Ovary (tissue), 9 donors: Measurements from ENCODE around the gene PSME1. TPM values are rescaled to one million over a fixed set of nuclear protein-coding genes. Genes with fewer than 3 reads are reported as not detected.
A peak's percentile ranks its signal among the peaks of the same experiment; 100 is the strongest.

ENCODE experiments used
- DNase-seq, 5 donors: peaks; one replicate each; pipeline ENCODE4 v3.0.0-alpha.2; 2019 to 2020
- H3K27ac ChIP-seq, 2 donors: fragments of 200-600 bp; one replicate each; pipeline versions ENCODE4 v1.5.1 to v1.8.0; 2019 to 2022
- H3K27me3 ChIP-seq: fragments of 200-600 bp; one replicate; pipeline ENCODE4 v1.8.0; 2022
- H3K36me3 ChIP-seq: fragments of 200-600 bp; sonication (generic); one replicate; pipeline ENCODE4 v1.5.1; 2019
- H3K4me1 ChIP-seq: one replicate; pipeline ENCODE4 v1.8.1; 2013; ENCODE audit warnings: mild to moderate bottlenecking, moderate library complexity; ENCODE audit not compliant: insufficient read depth
- H3K4me3 ChIP-seq: fragments of 200-600 bp; sonication (generic); one replicate; pipeline ENCODE4 v1.5.1; 2017
- H3K9me3 ChIP-seq, 2 donors: fragments of 200-600 bp in 1 of 2; sonication (generic) in 1 of 2; one replicate each; pipeline versions ENCODE4 v1.5.1 to v1.8.1; 2013 to 2019; ENCODE audit warnings: mild to moderate bottlenecking in 1 of 2, moderate library complexity in 1 of 2
- CTCF ChIP-seq, 3 donors: fragments of 450-650 bp in 2 of 3; fragments of 200-600 bp in 1 of 3; IDR thresholded peaks; one replicate each; pipeline versions ENCODE4 v1.5.1 to v1.8.0; 2016 to 2022; ENCODE audit warnings: antibody characterized with exemption in 3 of 3, mild to moderate bottlenecking in 1 of 3
- EP300 ChIP-seq: sonication (generic); formaldehyde crosslinking; IDR thresholded peaks from one replicate; pipeline ENCODE4 v1.6.1; 2017; ENCODE audit warnings: antibody characterized with exemption
- POLR2A ChIP-seq: fragments of 450-650 bp; IDR thresholded peaks from one replicate; pipeline ENCODE4 v1.6.1; 2017; ENCODE audit warnings: antibody characterized with exemption, mild to moderate bottlenecking, moderate library complexity
- WGBS, 3 donors: extraction: QIAGEN DNeasy Blood & Tissue Kit in 1 of 3; methylation state at CpG; one replicate each; pipeline versions ENCODE4 v1.1.5 to v1.1.7; 2013 to 2017; 5-methylcytosine and 5-hydroxymethylcytosine counted together
- intact Hi-C, 4 donors: fragments of 100-400 bp; cut with DNase I; formaldehyde crosslinking; loops; one replicate each; pipeline versions ENCODE4 v1.11.0 to v1.15.1; 2022 to 2023
- polyA plus RNA-seq, 2 donors: library from polyadenylated mRNA; stranded (reverse); fragments of 200-250 nt in 1 of 2; fragments of 350-450 nt in 1 of 2; fragmentation: Illumina TruSeq in 1 of 2; extraction: RNeasy Lipid Tissue Mini Kit (QIAGEN cat#74804) in 1 of 2; gene quantifications; one replicate each; pipeline ENCODE4 v1.2.3, GENCODE V29; 2013 to 2014
- total RNA-seq, 7 donors: library from RNA; depleted of rRNA in 2 of 7; stranded (reverse); fragments of >200 nt in 2 of 7; fragmentation: NEBNext Ultra II Directional in 3 of 7; extraction: Animal tissue kit (Norgen Biotek cat#: 25700) in 3 of 7; gene quantifications; one replicate each; pipeline versions ENCODE4 v1.1.0 to v1.2.4, GENCODE V29; 2016 to 2023
- donor health status: DM: no; HTN: no; CAD: no; lungs with moderate emphysema.
- donor health status: DM: no; HTN: no; CAD: no.
- donor health status: Bipolar disorder and iron deficiency.
- donor health status: DM: yes; HTN: yes; CAD: no.
- donor health status: DM: no; HTN: no; CAD: no.
- donor health status: DM: yes; HTN: yes; CAD: no.

PSME1 gene
- total and polyA plus RNA-seq, 9 donors = 93.6 to 261 (median 177) TPM

DNA sequence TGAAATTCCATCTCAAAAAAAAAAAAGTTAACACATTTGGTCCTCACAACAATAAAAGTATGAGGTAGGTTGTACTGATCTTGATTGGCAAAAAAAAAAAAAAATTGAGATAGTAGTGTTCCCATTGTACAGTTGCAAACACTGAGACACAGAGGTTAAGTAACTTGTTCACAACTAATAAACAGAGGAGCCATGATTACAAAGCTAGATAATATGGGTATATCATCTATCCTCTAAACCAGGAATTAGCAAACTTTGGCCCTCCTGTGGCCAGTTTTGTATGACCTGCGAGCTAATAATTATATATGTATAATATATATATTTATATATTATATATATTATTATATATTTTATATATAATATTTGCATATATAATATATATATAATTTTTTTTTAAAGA, 2.3 kb upstream of the PSME1 start:
- H3K9me3 ChIP-seq = no peaks in the 10 kb centered on the region
- H3K4me3 ChIP-seq = no peak overlapping the region
- WGBS, 3 donors = 90 to 94% (median 93%) methylated on average over 1 of the region's 1 CpG
- intact Hi-C loops = no loop called here
- H3K27me3 ChIP-seq = no peaks in the 10 kb centered on the region
- no peak for TF ChIP-seq EP300
- no peak for TF ChIP-seq CTCF (IDR thresholded peaks at IDR 0.05)
- no peak for TF ChIP-seq POLR2A
- H3K36me3 ChIP-seq = no peaks in the 10 kb centered on the region
- H3K27ac ChIP-seq = no peak overlapping the region
- no peak for DNase-seq
- peaks cover 7% of the 10 kb centered on the region for H3K4me1 ChIP-seq

GRCh38 chr14:24135584-24135833, 485 bp upstream of the PSME1 start:
- 2 to 4% (median 2%) methylated on average over 9 of the region's 9 CpGs for WGBS, 3 donors

DNA sequence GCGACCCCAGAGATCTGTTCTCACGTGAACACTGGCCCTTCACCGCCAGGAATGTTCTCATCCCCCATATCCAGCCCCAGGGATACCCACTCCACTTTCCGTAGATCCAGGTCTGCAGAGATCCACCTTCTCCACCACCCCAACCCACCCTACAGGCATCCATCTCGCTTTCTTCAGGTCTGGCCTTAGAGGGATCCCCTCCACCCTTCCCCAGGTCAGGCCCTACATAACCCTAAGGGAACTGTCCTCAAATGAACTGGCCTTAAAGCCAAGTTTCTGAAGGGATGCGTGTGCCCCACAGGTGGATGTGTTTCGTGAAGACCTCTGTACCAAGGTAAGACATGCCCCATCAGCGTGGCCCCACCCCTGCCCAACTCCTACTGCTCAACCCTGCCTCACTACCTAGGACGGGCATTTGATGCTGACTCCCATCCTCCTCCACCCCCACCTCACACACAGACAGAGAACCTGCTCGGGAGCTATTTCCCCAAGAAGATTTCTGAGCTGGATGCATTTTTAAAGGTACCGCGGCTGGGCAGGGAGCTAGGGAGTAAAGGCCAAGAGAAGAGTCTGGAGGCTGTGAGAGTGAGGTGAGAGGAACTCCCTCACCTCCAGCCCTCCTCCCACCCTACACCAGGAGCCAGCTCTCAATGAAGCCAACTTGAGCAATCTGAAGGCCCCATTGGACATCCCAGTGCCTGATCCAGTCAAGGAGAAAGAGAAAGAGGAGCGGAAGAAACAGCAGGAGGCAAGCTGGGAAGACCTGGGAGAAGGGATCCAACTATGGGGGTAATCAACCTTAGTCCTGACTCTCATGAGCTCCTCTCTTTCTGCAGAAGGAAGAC, 912 bp downstream of the PSME1 start:
- peak overlapping the region; percentile 88 to 92 for H3K27ac ChIP-seq
- intact Hi-C loops = no loop called here
- 27 to 32% (median 30%) methylated on average over 13 of the region's 13 CpGs for WGBS, 3 donors
- H3K27me3 ChIP-seq = no peaks in the 10 kb centered on the region
- peak in 1 of 5 donors; percentile 40 for DNase-seq
- no peaks in the 10 kb centered on the region for H3K36me3 ChIP-seq
- peak overlapping the region; percentile 83 for H3K4me3 ChIP-seq
- H3K9me3 ChIP-seq = no peaks in the 10 kb centered on the region
- H3K4me1 ChIP-seq = peaks cover 11% of the 10 kb centered on the region
- no peak for TF ChIP-seq EP300
- no peak for TF ChIP-seq CTCF (IDR thresholded peaks at IDR 0.05)
- TF ChIP-seq POLR2A = no peak

More at GRCh38 chr14:24135584-24135833, 485 bp upstream of the PSME1 start:
- TF ChIP-seq EP300 (no peak), POLR2A (no peak)
- DNase-seq = no peak
- intact Hi-C loops = no loop called here
- Histone ChIP-seq H3K9me3 (no peaks in the 10 kb centered on the region), H3K4me1 (peaks cover 11% of the 10 kb centered on the region), H3K36me3 (no peaks in the 10 kb centered on the region), H3K27ac (peak overlapping the region in 1 of 2 donors; percentile 43), H3K4me3 (peak overlapping the region; percentile 83), H3K27me3 (no peaks in the 10 kb centered on the region)

DNA sequence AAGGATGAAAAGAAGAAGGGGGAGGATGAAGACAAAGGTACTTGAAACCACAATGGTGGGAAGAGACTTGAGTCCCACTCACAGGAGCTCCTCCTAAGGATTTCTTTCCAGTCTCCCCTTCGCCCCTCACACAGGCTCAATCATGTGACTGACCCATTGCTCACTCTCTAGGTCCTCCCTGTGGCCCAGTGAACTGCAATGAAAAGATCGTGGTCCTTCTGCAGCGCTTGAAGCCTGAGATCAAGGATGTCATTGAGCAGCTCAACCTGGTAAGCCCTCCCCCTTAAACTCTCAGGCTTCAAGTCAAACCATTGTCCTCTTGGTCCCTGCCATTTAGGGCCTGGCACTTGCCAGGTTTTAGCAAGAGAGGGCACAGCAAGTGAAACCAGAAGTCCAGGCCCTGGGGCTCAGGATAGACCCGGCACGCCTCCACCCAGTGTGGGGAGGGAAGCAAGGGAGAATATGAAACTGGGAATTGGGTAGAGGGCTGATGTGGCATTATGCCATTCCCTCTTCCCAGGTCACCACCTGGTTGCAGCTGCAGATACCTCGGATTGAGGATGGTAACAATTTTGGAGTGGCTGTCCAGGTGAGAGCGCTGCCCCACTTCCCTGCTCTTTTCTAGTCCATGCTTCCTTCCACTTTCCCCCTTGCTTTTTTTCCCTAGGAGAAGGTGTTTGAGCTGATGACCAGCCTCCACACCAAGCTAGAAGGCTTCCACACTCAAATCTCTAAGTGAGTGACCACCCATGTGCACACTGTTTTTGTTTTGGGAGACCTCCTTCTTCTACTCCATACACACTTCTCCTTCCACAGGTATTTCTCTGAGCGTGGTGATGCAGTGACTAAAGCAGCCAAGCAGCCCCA, 1.8 kb downstream of the PSME1 start:
- Histone ChIP-seq H3K27me3 (no peaks in the 10 kb centered on the region), H3K36me3 (no peaks in the 10 kb centered on the region), H3K9me3 (no peaks in the 10 kb centered on the region), H3K27ac (peak overlapping the region in 1 of 2 donors; percentile 88), H3K4me1 (peaks cover 11% of the 10 kb centered on the region), H3K4me3 (no peak overlapping the region)
- 80 to 84% (median 82%) methylated on average over 8 of the region's 8 CpGs for WGBS, 3 donors
- intact Hi-C loops = no loop called here
- DNase-seq = no peak
- TF ChIP-seq EP300 (no peak), POLR2A (no peak), CTCF (IDR thresholded peaks at IDR 0.05) (no peak)
